A673 (cell line): ENCODE data around the gene RHOB. TPM values are rescaled to one million over a fixed set of nuclear protein-coding genes. Genes with fewer than 3 reads are reported as not detected.

Experiments
- BruUV-seq: library from RNA; stranded (reverse); fragments of 400-500 nt; replicated peaks from 2 replicates; lab custom pipeline; 2021; lab: Mats Ljungman, UMichigan
- CTCF ChIA-PET: fragments of 300-600 bp; sonication (Branson Sonifier 250); formaldehyde crosslinking; loops from one replicate; lab custom pipeline; 2022; ENCODE audit warnings: antibody characterized with exemption; lab: Charles Lee
- POLR2A ChIA-PET: fragments of 300-600 bp; sonication (Branson Sonifier 250); formaldehyde crosslinking; loops from one replicate; lab custom pipeline; 2022; ENCODE audit warnings: antibody characterized with exemption; ENCODE audit not compliant: low non-redundant PET; lab: Charles Lee
- DNase-seq: peaks from one replicate; pipeline ENCODE4 v3.0.0-alpha.2; 2015; ENCODE audit warnings: low spot score
- H3K27ac ChIP-seq: fragments of 200-600 bp; sonication (generic); 2 replicates; pipeline ENCODE4 v1.5.1; 2016; ENCODE audit warnings: mixed run types, low read depth, mild to moderate bottlenecking, mixed read lengths, antibody characterized with exemption, low read length; ENCODE audit not compliant: poor library complexity, severe bottlenecking
- H3K27me3 ChIP-seq: fragments of 200-600 bp; sonication (generic); replicated peaks from 2 replicates; pipeline ENCODE4 v1.6.1; 2017; ENCODE audit warnings: mixed run types, low read depth, mild to moderate bottlenecking, mixed read lengths, antibody characterized with exemption, low read length; ENCODE audit not compliant: insufficient read depth, poor library complexity
- H3K36me3 ChIP-seq: fragments of 200-600 bp; sonication (generic); 2 replicates; pipeline ENCODE4 v1.6.1; 2016; ENCODE audit warnings: mixed run types, mild to moderate bottlenecking, mixed read lengths, antibody characterized with exemption, low read length; ENCODE audit not compliant: insufficient read depth, poor library complexity, severe bottlenecking
- H3K4me1 ChIP-seq: fragments of 200-600 bp; sonication (generic); 2 replicates; pipeline ENCODE4 v1.6.1; 2017; ENCODE audit warnings: mixed run types, mild to moderate bottlenecking, mixed read lengths, antibody characterized with exemption, low read length; ENCODE audit not compliant: insufficient read depth, poor library complexity, severe bottlenecking
- H3K4me3 ChIP-seq: fragments of 200-600 bp; sonication (generic); 2 replicates; pipeline ENCODE4 v1.5.1; 2016; ENCODE audit warnings: low read depth, mixed run types, mild to moderate bottlenecking, mixed read lengths, low read length; ENCODE audit not compliant: poor library complexity, severe bottlenecking
- H3K9me3 ChIP-seq: fragments of 200-600 bp; sonication (generic); 2 replicates; pipeline ENCODE4 v1.6.1; 2016; ENCODE audit warnings: mixed run types, low read depth, mild to moderate bottlenecking, mixed read lengths, antibody characterized with exemption, low read length; ENCODE audit not compliant: poor library complexity, severe bottlenecking
- CTCF ChIP-seq: fragments of 300-800, 200-600 bp; sonication (generic); conservative IDR thresholded peaks from 2 replicates; pipeline ENCODE4 v1.5.1; 2017; ENCODE audit warnings: low read depth, mild to moderate bottlenecking, antibody characterized with exemption, low read length, moderate library complexity, mixed read lengths
- EZH2 ChIP-seq: fragments of 200-600 bp; sonication (generic); IDR thresholded peaks from 2 replicates; pipeline ENCODE4 v1.6.1; 2017; ENCODE audit warnings: borderline replicate concordance, low read depth, mild to moderate bottlenecking, mixed read lengths, antibody characterized with exemption, low read length; ENCODE audit not compliant: poor library complexity, severe bottlenecking
- intact Hi-C: fragments of 100-400 bp; cut with micrococcal nuclease; formaldehyde crosslinking; loops from one replicate; pipeline ENCODE4 v1.10.0; 2022; ENCODE audit not compliant: unreplicated experiment
- total RNA-seq: library from RNA; stranded (reverse); gene quantifications from 2 replicates; pipeline ENCODE4 v1.2.3, GENCODE V29; 2021

The RHOB gene
- total RNA-seq, 1 experiment from 2014 or later: 31.5 TPM

- Histone ChIP-seq H3K36me3 (no peaks in the 10 kb centered on the region), H3K4me3 (no peak overlapping the region), H3K27ac (no peak overlapping the region), H3K9me3 (no peaks in the 10 kb centered on the region), H3K27me3 (no peaks in the 10 kb centered on the region), H3K4me1 (peaks cover 15% of the 10 kb centered on the region)
- intact Hi-C loops: no loop called here
- TF ChIP-seq CTCF (no peak), EZH2 (no peak)
- POLR2A ChIA-PET: no interaction called here
- no TSS peak for BruUV-seq
- CTCF ChIA-PET: no interaction called here
- DNase-seq: no peak
Measured at GRCh38 chr2:20451341-20451740, 4.5 kb downstream of the RHOB start.

DNA sequence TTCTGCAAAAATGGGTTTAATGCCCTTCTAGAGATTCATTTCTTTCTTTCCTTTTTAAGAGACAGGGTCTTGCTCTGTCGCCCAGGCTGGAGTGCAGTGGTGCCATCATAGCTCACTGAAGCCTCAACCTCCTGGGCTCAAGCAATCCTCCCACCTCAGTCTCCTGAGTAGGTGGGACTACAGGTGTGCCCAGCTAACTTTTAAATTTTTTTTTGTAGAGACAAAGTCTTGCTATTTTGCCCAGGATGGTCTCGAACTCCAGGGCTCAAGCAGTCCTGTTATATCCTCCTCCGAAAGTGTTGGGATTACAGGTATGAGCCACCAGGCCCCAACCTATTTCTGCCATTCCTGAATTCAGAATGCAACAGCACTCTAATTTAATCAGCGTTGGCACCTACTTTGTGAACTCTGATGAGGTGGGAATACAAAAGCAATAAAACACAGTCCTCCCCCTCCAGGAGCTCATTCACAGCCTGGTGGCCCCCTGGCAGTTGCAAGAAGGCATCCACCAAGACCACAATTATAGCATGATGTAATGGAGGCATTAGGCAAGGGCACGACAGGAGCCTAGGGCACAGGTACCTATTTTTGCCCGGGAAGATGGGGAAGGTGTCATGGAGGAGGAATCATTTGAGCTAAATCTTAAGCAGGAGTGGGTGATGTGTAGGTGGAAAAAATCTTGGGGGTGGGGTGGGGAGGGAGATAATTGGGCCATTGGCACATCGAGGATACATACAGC is 5.1 kb downstream of the RHOB start:
- Histone ChIP-seq H3K9me3 (no peaks in the 10 kb centered on the region), H3K4me1 (peaks cover 15% of the 10 kb centered on the region), H3K27me3 (no peaks in the 10 kb centered on the region), H3K27ac (no peak overlapping the region), H3K36me3 (no peaks in the 10 kb centered on the region), H3K4me3 (no peak overlapping the region)
- POLR2A ChIA-PET: no interaction called here
- BruUV-seq: no TSS peak
- no peak for TF ChIP-seq CTCF
- no peak for TF ChIP-seq EZH2
- intact Hi-C loops: no loop called here
- no peak for DNase-seq
- CTCF ChIA-PET: no interaction called here

GRCh38 chr2:20452551-20452950 is 5.7 kb downstream of the RHOB start:
- peaks cover 15% of the 10 kb centered on the region for H3K4me1 ChIP-seq

More at GRCh38 chr2:20452551-20452950, 5.7 kb downstream of the RHOB start:
- POLR2A ChIA-PET: no interaction called here
- BruUV-seq: no TSS peak
- Histone ChIP-seq H3K36me3 (no peaks in the 10 kb centered on the region), H3K4me3 (no peak overlapping the region), H3K27ac (no peak overlapping the region), H3K27me3 (no peaks in the 10 kb centered on the region), H3K9me3 (no peaks in the 10 kb centered on the region)
- CTCF ChIA-PET: no interaction called here
- no peak for DNase-seq
- no peak for TF ChIP-seq EZH2
- TF ChIP-seq CTCF: no peak
- intact Hi-C loops: no loop called here
